ENCODE results near the gene TCF19. TPM values are rescaled to one million over a fixed set of nuclear protein-coding genes. Genes with fewer than 3 reads are reported as not detected.

The TCF19 gene
- polyA plus RNA-seq, 2 of the 4 experiments (the other 2 are of a cell fraction): 7.4 to 11.2 TPM

- Histone ChIP-seq H3K9me3 (no peaks in the 10 kb centered on the region), H3K27ac (peak overlapping the region; percentile 44 to 50; a peak in 3 of 6 replicates), H3K4me1 (peaks cover 36% of the 10 kb centered on the region), H3K4me3 (no peak overlapping the region), H3K4me2 (peak overlapping the region; percentile 25; the same call in 2 of the 3 replicates)
- ATAC-seq (peak; percentile 62), FAIRE-seq (no peak), DNase-seq (ENCODE audit: low read depth in 1 of 2, low spot score in 1 of 2) (peak; percentile 31 to 50)
- ChIA-PET CTCF (interaction anchor here (0.6 to 7.0 kb wide), 7 partner anchors 10 to 241 kb away, joined by 3 to 46 read pairs (median 8); partner anchors contain the start of gene PSORS1C1), POLR2A (interaction anchor here (0.6 kb wide), 1 partner anchor 11 kb away, joined by 3 read pairs; the partner anchor contains the start of gene PSORS1C1)
- 44% methylated on average over 11 of the region's 12 CpGs for WGBS (ENCODE audit: missing lambda C conversion rate)
- TF ChIP-seq ESRRA (IDR thresholded peaks at IDR 0.05; ENCODE audit: borderline replicate concordance, low read length) (no peak), FOSL2 (IDR thresholded peaks at IDR 0.05) (no peak), FOSL2 (CRISPR knock-in tag; IDR thresholded peaks at IDR 0.05) (0 out of 2 replicates have a peak, but pooled peaks have one; percentile 17)
Observed at GRCh38 chr6:31125586-31126363, 32.6 kb upstream of the TCF19 start.

GRCh38 chr6:31126396-31127175, 31.8 kb upstream of the TCF19 start:
- Histone ChIP-seq H3K27ac (peak overlapping the region; percentile 29 to 50; a peak in 2 of 6 replicates), H3K4me3 (no peak overlapping the region), H3K4me1 (peaks cover 36% of the 10 kb centered on the region), H3K9me3 (no peaks in the 10 kb centered on the region), H3K4me2 (peak overlapping the region; percentile 14; the same call in 1 of the 3 replicates)
- TF ChIP-seq FOSL2 (IDR thresholded peaks at IDR 0.05): no peak
- no peak for TF ChIP-seq FOSL2 (CRISPR knock-in tag; IDR thresholded peaks at IDR 0.05)
- TF ChIP-seq MAZ (IDR thresholded peaks at IDR 0.05; ENCODE audit: borderline replicate concordance, low read depth, low read length): no peak
- TF ChIP-seq POLR2A (IDR thresholded peaks at IDR 0.05; ENCODE audit: low read length): no peak
- no peak for TF ChIP-seq MYC (IDR thresholded peaks at IDR 0.05; ENCODE audit: borderline replicate concordance, low read length)
- no peak for TF ChIP-seq EHMT2 (IDR thresholded peaks at IDR 0.05; ENCODE audit: low read depth)
- no peak for TF ChIP-seq POLR2AphosphoS2 (conservative IDR thresholded peaks at IDR 0.05; ENCODE audit: low read length)
- no peak for TF ChIP-seq HOXB5 (CRISPR knock-in tag; IDR thresholded peaks at IDR 0.05)
- TF ChIP-seq HOXA7 (CRISPR knock-in tag; IDR thresholded peaks at IDR 0.05): no peak
- no peak for TF ChIP-seq EHF (CRISPR knock-in tag; IDR thresholded peaks at IDR 0.05)
- no peak for TF ChIP-seq JUNB (IDR thresholded peaks at IDR 0.05)
- TF ChIP-seq ZSCAN20 (CRISPR knock-in tag; IDR thresholded peaks at IDR 0.05): no peak
- no peak for TF ChIP-seq ZNF302 (CRISPR knock-in tag; IDR thresholded peaks at IDR 0.05)
- no peak for TF ChIP-seq ZC3H11A (IDR thresholded peaks at IDR 0.05)
- TF ChIP-seq, protein P1, sequence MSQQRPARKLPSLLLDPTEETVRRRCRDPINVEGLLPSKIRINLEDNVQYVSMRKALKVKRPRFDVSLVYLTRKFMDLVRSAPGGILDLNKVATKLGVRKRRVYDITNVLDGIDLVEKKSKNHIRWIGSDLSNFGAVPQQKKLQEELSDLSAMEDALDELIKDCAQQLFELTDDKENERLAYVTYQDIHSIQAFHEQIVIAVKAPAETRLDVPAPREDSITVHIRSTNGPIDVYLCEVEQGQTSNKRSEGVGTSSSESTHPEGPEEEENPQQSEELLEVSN (IDR thresholded peaks at IDR 0.05; ENCODE audit: borderline replicate concordance, low read depth): no peak
- no peak for TF ChIP-seq GATA3 (IDR thresholded peaks at IDR 0.05; ENCODE audit: borderline replicate concordance)
- no peak for TF ChIP-seq ATOH8 (CRISPR knock-in tag; IDR thresholded peaks at IDR 0.05; ENCODE audit: low read depth)
- no peak for TF ChIP-seq HOXB13 (CRISPR knock-in tag; IDR thresholded peaks at IDR 0.05; ENCODE audit: low read depth)
- no peak for TF ChIP-seq ELK1 (IDR thresholded peaks at IDR 0.05; ENCODE audit: low read depth, low read length)
- ATAC-seq (no peak; a peak in 1 of 6 replicates), DNase-seq (ENCODE audit: low read depth in 1 of 2, low spot score in 1 of 2) (no peak), FAIRE-seq (no peak)
- WGBS (ENCODE audit: missing lambda C conversion rate): 79% methylated on average over 14 of the region's 16 CpGs
- ChIA-PET POLR2A (no interaction called here), CTCF (interaction anchor here (0.6 to 7.0 kb wide), 10 partner anchors 10 to 240 kb away, joined by 3 to 46 read pairs (median 7); partner anchors contain the start of genes C6orf15 and PSORS1C1)

All from A549 (cell line).